GM18517 (cell line): ENCODE results near the gene MDM1.

Experiments used
- ATAC-seq: cut with Tn5 transposase; IDR thresholded peaks from one replicate; pipeline ENCODE4 v1.9.1; 2021; ENCODE audit warnings: mild to moderate bottlenecking, moderate library complexity; ENCODE audit not compliant: unreplicated experiment

The MDM1 gene

DNA sequence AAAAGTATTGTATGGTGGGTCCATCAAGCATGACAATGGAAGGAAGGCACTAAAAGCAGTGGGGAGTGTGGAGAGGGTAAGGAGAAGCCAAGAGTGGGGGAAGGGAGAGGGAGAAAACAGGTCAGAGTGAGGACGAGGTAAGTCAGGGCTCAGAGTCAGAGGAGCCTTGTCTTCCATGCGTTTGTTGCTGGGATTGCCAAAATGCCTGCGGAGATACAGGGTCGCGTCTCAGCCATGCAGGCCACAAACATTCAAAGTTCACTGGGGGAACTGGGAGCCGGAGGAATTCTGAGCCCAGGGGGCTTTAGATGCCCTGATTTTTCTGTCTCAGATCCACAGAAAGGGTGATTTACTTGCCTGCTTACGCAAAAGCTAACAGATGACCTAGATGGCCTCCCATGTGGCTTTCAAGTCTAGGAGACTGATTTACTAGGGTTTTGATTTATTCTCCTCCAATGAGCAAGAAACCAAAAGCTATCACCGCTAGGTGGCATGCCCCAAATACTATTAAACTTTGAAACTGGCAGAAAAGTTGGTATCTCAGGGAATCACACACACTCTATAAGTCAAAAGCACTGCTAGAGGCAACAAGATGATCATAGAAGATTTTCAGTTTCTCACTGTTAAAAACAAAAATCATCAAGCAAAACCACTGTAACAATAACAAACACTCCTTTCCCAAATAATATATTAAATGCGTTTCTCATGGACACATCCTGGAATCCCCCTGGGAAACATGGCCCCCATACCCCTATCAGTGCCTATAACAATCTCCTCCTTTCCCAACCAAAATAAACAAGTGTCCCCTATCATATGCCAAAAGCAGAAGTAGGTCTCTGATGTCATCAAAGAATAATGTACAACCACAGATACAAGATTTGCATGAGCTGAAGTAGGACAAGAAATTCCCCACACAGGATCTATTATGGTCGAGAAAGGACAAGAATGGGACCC, 26.6 kb upstream of the MDM1 start:
- ATAC-seq = peak; percentile 81

DNA sequence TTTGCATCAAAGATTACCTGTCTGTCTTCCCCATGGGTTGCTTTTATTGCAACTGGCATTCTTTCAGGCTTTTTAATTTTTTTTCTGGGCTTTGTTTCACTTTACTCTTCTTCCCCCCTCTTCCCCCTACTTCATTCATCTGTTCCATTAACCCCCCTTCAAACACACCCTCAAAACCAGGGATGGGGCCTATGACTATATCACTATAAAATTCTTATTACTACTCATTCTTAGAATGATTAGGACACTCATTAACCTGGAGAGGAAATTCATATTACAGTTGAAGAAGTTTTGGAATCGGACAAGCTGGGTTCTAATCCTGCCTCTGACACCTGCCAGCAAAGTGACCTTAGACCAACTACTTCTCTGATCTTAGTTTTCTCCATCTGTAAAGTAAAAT, 24.8 kb upstream of the MDM1 start:
- ATAC-seq = no peak

GRCh38 chr12:68356060-68356695, 24.0 kb upstream of the MDM1 start:
- no peak for ATAC-seq

DNA sequence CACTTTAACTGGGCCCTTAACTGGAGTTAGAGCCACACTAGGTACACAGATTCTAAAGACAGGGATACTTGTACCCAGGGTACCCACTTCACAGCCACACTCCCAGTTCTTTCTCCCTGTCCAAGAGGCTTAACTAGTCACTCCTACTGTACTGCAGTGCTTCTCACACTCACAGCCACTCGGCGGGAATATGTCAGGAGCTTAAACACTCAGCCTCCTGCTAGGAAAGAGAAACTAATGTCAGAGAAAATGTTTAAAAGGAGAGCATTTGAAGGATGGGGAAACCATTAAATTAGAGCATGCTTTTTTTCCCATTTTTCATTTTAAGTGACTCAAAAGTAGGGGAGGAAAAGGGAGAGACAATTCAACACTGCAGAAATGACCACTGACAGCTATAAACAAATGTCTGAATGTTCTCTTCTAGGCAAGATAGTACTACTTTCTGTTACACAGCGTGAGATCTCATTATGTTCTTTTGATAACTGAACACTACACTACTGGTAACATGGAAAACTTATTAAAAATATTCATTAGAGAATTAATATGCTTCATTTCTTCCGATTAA, 22.9 kb upstream of the MDM1 start:
- no peak for ATAC-seq

GRCh38 chr12:68352067-68352466, 19.9 kb upstream of the MDM1 start:
- ATAC-seq = no peak

- no peak for ATAC-seq
These were observed 18.6 kb upstream of the MDM1 start for GRCh38 chr12:68350753-68351152.

GRCh38 chr12:68349921-68350606, 17.9 kb upstream of the MDM1 start:
- ATAC-seq = no peak

GRCh38 chr12:68349220-68349621, 17.1 kb upstream of the MDM1 start:
- no peak for ATAC-seq

DNA sequence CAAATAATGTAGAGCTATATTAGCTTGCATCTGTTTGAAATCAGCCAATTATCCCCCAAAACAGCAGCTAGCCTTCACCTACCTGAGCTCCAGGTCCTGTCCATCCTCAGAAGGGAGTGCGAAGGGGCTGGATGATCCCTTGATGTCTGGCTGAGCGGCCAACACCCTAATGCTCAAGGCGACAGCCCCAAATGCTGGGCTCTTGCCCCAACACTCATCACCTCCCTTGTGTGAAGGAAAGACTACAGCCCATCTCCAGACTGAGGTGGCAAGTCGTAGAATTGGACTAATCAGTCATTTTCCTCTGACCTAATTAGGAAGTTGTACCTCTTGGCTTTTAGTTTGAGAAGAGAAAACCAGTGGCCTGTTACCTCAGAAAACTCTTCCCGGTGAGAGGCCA, 16.3 kb upstream of the MDM1 start:
- no peak for ATAC-seq

GRCh38 chr12:68345763-68346162, 13.6 kb upstream of the MDM1 start:
- ATAC-seq = no peak

DNA sequence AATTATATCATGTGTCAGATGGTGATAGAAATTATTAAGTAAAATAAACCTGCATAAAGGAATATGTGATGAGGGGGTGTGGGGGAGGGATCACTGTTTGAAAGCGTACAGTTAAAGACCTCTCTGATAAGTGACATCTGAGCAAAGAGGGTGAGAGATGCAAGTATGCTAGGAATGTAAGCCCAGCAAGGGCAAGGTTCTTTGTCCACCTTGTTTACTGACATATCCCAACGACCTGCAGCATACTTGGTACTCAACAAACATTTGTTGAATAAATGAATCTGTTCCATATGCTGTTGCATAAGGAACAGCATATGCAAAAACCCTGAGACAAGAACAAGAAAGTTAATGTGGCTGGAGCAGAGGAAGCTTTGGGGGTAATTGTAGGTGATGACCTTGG, 12.0 kb upstream of the MDM1 start:
- ATAC-seq = no peak

DNA sequence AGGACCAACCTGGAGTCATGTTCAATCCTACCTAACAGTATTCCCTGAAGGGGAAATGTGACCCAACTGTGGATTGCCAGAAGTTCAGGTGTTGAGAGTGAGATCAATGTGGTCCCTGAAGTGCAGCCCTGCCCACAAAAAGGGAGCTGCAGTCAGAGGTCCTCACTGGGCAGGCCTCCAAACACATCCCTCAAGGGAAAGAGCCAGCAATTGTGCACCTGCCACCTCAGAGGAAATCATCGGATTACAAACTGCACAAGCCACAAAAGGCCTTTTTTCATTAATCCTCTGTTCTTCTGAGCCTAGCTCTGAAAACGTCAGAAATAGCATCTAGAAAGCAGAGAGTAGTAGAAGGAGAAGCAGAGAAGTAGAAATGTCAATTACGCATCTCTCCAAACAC, 10.8 kb upstream of the MDM1 start:
- no peak for ATAC-seq

DNA sequence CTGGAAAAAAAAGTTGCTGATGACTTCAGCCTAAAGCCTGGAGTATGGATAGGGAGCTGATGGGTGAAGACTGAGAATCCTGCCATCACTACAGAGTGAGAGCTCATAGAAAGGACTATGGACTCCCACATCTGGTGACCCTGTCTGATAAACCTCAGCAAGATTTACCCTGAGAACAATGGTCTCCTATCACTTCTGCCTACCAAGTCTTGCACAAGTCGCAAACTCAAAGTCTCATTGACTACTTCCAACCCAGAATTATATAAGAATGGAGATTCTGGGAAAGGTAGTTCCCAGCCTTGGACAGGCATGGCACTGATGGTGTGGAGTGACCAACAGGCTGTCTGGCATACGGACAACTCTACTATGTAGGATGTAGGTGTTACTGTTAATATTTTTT, 9.7 kb upstream of the MDM1 start:
- ATAC-seq = no peak

DNA sequence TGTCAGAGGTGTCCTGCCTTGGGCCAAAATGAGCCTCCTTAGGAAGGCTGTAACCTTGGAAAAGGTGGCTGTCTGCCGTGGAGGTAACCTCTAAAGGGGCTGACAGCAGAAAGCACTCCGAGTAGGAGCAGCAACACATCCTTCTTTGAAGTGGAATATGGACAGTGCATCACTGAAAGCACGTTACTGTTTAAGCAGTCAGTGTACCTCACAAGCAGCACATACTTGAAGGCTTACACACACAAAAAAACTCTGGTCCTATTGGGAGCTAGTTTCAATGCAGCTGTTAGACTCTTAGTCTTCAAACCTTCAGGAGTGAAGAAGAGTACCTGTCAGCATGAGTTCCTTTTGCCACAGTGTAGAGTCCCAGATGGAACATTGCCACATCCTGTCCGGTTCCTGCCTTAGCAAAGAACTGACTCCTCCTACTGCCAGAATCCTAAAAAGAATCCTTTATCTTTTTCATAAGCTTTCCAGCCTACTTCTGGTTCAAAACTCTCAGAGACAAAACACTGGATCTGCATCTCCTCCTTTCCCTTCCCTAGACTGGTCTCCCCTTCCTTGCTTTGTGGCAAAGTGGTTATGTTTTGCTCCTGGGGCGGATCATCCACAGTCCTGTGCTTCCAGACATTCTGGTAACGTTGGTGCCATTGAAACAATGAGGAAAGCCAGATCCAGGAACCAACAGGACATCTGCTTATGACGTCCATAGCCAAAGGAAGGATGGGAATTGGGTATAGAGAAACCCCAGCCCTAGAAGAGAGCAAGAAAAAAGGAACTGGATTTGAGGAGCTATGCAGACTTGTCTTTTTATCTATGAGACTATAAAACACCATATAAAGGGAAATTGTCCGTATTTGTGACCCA, 8.5 kb upstream of the MDM1 start:
- ATAC-seq = no peak

- ATAC-seq = no peak
These were observed 4.7 kb upstream of the MDM1 start for GRCh38 chr12:68336889-68337303.

DNA sequence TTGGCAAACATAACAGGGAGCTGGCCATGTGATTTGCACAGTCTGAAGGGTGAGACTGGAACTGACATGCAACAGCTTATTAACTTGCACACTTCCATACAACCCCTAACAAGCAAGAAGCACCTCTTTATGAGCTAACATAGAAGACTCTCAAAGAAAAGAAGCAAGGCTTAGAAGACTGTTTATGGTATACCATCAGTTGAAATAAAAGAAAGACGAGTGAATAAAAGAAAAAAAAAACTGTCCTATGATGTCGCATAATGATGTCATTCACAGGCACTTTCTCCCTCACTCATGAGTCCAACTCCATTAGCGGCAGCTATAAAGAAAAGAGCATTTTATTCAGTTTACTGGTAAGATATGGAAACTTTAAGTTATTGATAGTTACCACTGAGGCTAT, 3.3 kb upstream of the MDM1 start:
- ATAC-seq = no peak

- no peak for ATAC-seq
These were observed 2.0 kb upstream of the MDM1 start for GRCh38 chr12:68334132-68334531.

- ATAC-seq = no peak
These were observed 817 bp upstream of the MDM1 start for GRCh38 chr12:68332728-68333630.

GRCh38 chr12:68331500-68331868, 678 bp downstream of the MDM1 start:
- no peak for ATAC-seq

DNA sequence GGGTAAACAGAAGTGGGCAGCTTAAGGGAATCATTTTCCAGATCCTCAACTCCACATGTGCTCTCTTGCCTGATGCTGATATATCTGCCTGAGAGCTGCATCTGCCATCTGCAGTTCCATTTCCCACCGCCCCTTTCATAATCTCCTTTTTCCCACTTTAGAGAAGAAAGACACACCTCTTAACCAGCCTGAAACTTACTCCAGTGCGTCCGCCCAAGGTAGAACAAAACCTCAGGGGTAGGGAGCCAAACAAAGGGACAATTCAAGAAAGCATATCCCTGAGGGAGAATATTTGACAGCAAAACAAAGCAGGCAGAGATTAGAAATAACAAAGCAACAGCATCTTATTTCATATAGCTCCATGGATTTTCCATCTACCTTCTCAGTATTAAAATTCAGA, 4.3 kb downstream of the MDM1 start:
- ATAC-seq = no peak
